GM12891 (cell line): Measurements from ENCODE around the gene SAC3D1.
A peak's percentile ranks its signal among the peaks of the same experiment; 100 is the strongest.

Experiments
- DNase-seq: peaks from one replicate; pipeline ENCODE4 v3.0.0; 2011; ENCODE audit warnings: low spot score; ENCODE audit not compliant: insufficient read length
- FAIRE-seq: peaks from 2 replicates; lab custom pipeline; 2011; peaks lifted over from hg19 to GRCh38; lab: Jason Lieb, UNC
- PAX5 ChIP-seq: IDR thresholded peaks from 2 replicates; pipeline ENCODE4 v1.6.1; 2011; ENCODE audit warnings: low read length, moderate library complexity, mild to moderate bottlenecking; ENCODE audit not compliant: insufficient read depth, severe bottlenecking
- POLR2A ChIP-seq: IDR thresholded peaks from 2 replicates; pipeline ENCODE4 v1.6.1; 2011; ENCODE audit warnings: low read depth, low read length, control low read depth
- POLR2AphosphoS5 ChIP-seq: IDR thresholded peaks from 2 replicates; pipeline ENCODE4 v1.6.1; 2011; ENCODE audit warnings: low read depth, low read length, control low read depth
- POU2F2 ChIP-seq: IDR thresholded peaks from 2 replicates; pipeline ENCODE4 v1.6.1; 2011; ENCODE audit warnings: low read depth, mild to moderate bottlenecking, control low read depth, low read length, moderate library complexity
- SPI1 ChIP-seq: IDR thresholded peaks from 2 replicates; pipeline ENCODE4 v1.6.1; 2011; ENCODE audit warnings: low read depth, low read length, control low read depth
- TAF1 ChIP-seq: IDR thresholded peaks from 2 replicates; pipeline ENCODE4 v1.6.1; 2011; ENCODE audit warnings: low read depth, low read length, control low read depth

SAC3D1 gene

GRCh38 chr11:65071907-65072630, 31.1 kb downstream of the SAC3D1 start:
- DNase-seq (no peak), FAIRE-seq (peak; percentile 69)
- TF ChIP-seq POLR2AphosphoS5 (no peak), POU2F2 (peak; percentile 93; the same call in 1 of the 2 replicates), SPI1 (peak; percentile 37)

GRCh38 chr11:65072631-65072966, 31.6 kb downstream of the SAC3D1 start:
- DNase-seq (no peak), FAIRE-seq (no peak)
- TF ChIP-seq POU2F2 (no peak), PAX5 (no peak), TAF1 (no peak), SPI1 (no peak), POLR2A (no peak), POLR2AphosphoS5 (no peak)

- TF ChIP-seq SPI1: no peak
- no peak for TF ChIP-seq POLR2A
- no peak for TF ChIP-seq TAF1
- TF ChIP-seq POLR2AphosphoS5: no peak
- no peak for TF ChIP-seq POU2F2
- no peak for TF ChIP-seq PAX5
- DNase-seq (no peak), FAIRE-seq (no peak)
Measured at GRCh38 chr11:65077451-65077850, 36.4 kb downstream of the SAC3D1 start.

GRCh38 chr11:65078151-65078550, 37.1 kb downstream of the SAC3D1 start:
- peak; percentile 64 for DNase-seq
- TF ChIP-seq POU2F2 (no peak), TAF1 (no peak), POLR2AphosphoS5 (no peak), POLR2A (peak; percentile 45; the same call in 1 of the 2 replicates), PAX5 (no peak), SPI1 (no peak)

GRCh38 chr11:65078786-65079342, 37.9 kb downstream of the SAC3D1 start:
- TF ChIP-seq SPI1 (no peak), PAX5 (no peak), POLR2AphosphoS5 (no peak), POLR2A (no peak), POU2F2 (no peak), TAF1 (no peak)
- no peak for DNase-seq
- FAIRE-seq: no peak

More at GRCh38 chr11:65078151-65078550, 37.1 kb downstream of the SAC3D1 start:
- FAIRE-seq: peak; percentile 90

- DNase-seq (no peak), FAIRE-seq (peak; percentile 20)
- TF ChIP-seq POU2F2: no peak
- TF ChIP-seq PAX5: no peak
- TF ChIP-seq TAF1: no peak
Measured at GRCh38 chr11:65083134-65083833, 42.3 kb downstream of the SAC3D1 start.

DNA sequence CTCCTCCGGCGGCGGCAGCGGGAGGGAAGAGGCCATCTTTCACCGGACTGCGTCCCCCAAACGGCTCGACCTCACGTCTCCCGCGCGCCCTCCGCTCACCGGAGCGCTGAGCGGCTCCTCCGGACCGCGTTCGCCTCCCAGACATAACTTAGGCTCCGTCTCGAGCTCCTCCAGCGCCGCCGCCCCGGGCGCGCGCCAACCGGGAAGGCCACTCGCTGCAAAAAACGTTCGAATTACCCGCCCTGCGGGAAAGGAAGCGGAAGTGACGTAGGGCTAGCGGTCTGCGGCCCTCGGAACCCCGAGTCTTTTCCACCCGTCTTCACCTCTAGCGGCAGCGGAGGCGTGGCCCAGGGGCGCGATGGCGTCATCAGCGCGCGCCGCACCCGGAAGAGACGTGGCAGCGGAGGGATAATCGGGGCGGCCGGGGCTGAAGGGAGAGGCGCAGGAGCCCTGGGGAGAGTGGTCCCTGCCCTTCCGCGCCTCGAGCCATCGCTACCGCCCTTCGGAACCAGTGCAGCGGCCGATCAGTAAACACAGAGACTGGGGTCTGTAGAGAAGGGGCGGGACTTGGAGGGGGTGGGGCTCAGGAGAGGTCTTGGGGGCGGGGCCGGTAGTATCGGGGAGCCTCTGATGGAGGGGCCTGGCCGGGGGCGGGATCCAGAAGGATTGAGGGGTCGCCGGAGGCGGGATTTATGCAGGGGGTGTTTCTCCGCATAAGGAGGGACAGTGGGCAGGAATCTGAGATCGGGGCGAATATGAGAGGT, 43.0 kb downstream of the SAC3D1 start, which contains the start of the genes CDCA5 and ZFPL1:
Gene CDCA5, minus strand, starts transcription at position 207 of the 764 bp plus-strand sequence. Its CDS starts 62 bp downstream, at position 145.
Gene ZFPL1, plus strand, starts transcription at position 389 of the 764 bp plus-strand sequence. CDS start 477 bp downstream, outside the sequence.
- peak; percentile 98 for DNase-seq
- peak; percentile 99 for FAIRE-seq
- no peak for TF ChIP-seq SPI1
- TF ChIP-seq POLR2A: peak; percentile 69; the same call in 1 of the 2 replicates
- TF ChIP-seq TAF1: peak; percentile 48
- no peak for TF ChIP-seq PAX5
- peak; percentile 85 for TF ChIP-seq POLR2AphosphoS5
- peak; percentile 58 for TF ChIP-seq POU2F2

- DNase-seq: no peak
- TF ChIP-seq SPI1 (no peak), POLR2AphosphoS5 (no peak), POU2F2 (no peak), POLR2A (no peak), PAX5 (no peak), TAF1 (no peak)
- FAIRE-seq: peak; percentile 68
Measured at GRCh38 chr11:65084598-65085375, 43.8 kb downstream of the SAC3D1 start.

DNA sequence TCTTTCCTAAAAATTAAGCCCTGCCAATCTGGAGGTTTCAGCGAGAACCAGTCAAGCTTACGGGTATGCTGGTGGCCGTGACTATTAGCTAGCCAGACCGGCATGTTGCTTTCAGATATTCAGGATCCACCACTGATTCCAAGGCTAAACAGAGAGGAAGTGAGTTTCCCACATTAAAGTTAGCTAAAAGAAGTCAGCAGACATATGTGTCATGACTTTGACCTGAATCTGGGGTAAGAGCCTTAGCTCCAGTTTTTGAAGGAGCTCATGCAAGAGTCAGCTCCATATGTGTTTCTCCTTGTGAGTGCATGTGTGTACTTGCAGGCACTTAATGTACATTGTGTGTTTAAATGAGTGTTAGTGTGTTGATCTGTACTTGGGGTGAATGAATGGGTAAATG, 44.4 kb downstream of the SAC3D1 start:
- TF ChIP-seq PAX5 (no peak), POLR2A (no peak), POU2F2 (no peak), SPI1 (no peak), TAF1 (no peak), POLR2AphosphoS5 (no peak)
- DNase-seq (no peak), FAIRE-seq (peak; percentile 5)
